Right lobe of liver (tissue), 4 donors: ENCODE data around the gene HCRT.

Experiments
- CTCF ChIP-seq, 4 donors: fragments of 200-600 bp in 3 of 4; fragments of 450-650 bp in 1 of 4; IDR thresholded peaks; one replicate each; pipeline versions ENCODE4 v1.5.1 to v1.8.0; 2016 to 2022; ENCODE audit warnings: antibody characterized with exemption in 4 of 4, mild to moderate bottlenecking in 2 of 4
- POLR2A ChIP-seq: fragments of 450-650 bp; IDR thresholded peaks from one replicate; pipeline ENCODE4 v1.6.1; 2017; ENCODE audit warnings: antibody characterized with exemption, mild to moderate bottlenecking
- donor health status: DM: no; HTN: no; CAD: no.
- donor health status: DM: no; HTN: no; CAD: no.
- donor health status: DM: no; HTN: yes; CAD: no.

- no peak for TF ChIP-seq CTCF (IDR thresholded peaks at IDR 0.05)
- no peak for TF ChIP-seq POLR2A
These were observed 12.4 kb upstream of the HCRT start for GRCh38 chr17:42197564-42198156.
